ENCODE data around the gene AFDN. TPM values are rescaled to one million over a fixed set of nuclear protein-coding genes. Genes with fewer than 3 reads are reported as not detected.

AFDN gene
- total RNA-seq, 4 donors from 2014 or later = 133 to 391 (median 148) TPM

DNA sequence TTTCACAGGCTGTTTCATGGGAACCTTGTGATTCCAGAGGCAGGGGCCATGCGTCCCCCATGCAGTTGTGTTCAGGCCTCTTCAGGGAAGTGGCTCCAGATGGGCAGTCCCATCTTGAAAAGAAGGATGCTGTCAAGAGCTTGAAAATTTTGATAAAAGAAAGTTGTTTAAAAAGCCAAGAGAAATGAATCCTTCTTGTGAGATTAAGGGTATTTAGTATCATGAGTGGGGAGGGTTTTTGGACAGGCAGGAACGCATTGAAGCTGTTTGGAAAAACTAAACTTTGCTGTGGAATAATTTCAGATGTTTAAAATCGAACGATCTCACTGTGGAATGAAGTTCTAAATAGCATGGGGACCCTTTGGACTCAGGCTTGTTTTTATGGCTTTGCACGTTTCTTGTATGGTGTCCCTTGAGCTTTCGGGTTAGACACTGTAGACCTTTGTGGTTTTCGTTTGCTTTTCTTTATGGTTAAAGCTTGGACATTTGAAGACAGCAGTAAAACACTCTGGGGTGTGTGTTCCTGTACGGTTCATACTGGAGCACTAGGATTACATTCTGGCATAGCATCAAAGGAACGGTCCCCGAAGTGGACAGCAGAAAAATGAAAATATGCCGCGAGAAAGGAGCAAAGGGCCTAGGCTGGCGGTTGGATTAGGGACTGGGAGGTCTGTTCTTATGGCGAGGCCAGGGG is 188.9 kb downstream of the AFDN start:
- H3K27ac ChIP-seq = no peak overlapping the region
- TF ChIP-seq POLR2AphosphoS5 (IDR thresholded peaks at IDR 0.05) = no peak
- TF ChIP-seq EP300 (IDR thresholded peaks at IDR 0.05) = no peak
- TF ChIP-seq CTCF (IDR thresholded peaks at IDR 0.05) = no peak
- TF ChIP-seq POLR2A (IDR thresholded peaks at IDR 0.05) = no peak
- H3K4me3 ChIP-seq = no peak overlapping the region
- H3K36me3 ChIP-seq = no peaks in the 10 kb centered on the region
- H3K27me3 ChIP-seq = peaks cover 10% of the 10 kb centered on the region
- H3K9me3 ChIP-seq = no peaks in the 10 kb centered on the region
- WGBS = 78% methylated on average over 14 of the region's 14 CpGs
- H3K4me1 ChIP-seq = peaks cover 6% of the 10 kb centered on the region
- DNase-seq (ENCODE audit: low spot score in 2 of 2) = no peak

DNA sequence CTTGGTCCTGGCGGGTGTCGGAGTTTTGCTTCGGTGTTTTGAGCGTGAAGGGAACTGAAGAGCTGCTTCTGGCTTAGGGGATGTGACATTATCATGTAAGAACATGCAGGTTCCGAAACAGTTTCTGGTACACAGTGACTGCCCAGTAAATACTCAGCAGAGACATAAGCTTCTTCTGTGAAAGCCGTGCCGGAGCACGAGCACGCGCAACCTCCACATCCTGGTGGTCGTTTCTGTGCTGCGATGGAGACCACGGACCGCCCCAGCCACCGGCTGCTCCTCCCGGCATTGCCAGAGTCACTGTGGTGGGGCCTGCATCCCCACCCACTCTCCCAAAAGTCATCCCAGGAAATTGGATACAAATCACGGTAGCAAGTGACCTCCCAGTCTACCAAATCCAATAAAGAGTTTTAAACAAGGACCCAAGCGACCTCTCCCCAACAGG is 189.5 kb downstream of the AFDN start:
- H3K27ac ChIP-seq = no peak overlapping the region
- H3K4me3 ChIP-seq = no peak overlapping the region
- TF ChIP-seq EP300 (IDR thresholded peaks at IDR 0.05) (no peak), CTCF (IDR thresholded peaks at IDR 0.05) (no peak), POLR2A (IDR thresholded peaks at IDR 0.05) (no peak)
- H3K36me3 ChIP-seq = no peaks in the 10 kb centered on the region
- H3K27me3 ChIP-seq = peaks cover 10% of the 10 kb centered on the region
- 85% methylated on average over 18 of the region's 18 CpGs for WGBS
- no peak for DNase-seq (ENCODE audit: low spot score in 2 of 2)
- H3K4me1 ChIP-seq = peaks cover 6% of the 10 kb centered on the region
- H3K9me3 ChIP-seq = no peaks in the 10 kb centered on the region

DNA sequence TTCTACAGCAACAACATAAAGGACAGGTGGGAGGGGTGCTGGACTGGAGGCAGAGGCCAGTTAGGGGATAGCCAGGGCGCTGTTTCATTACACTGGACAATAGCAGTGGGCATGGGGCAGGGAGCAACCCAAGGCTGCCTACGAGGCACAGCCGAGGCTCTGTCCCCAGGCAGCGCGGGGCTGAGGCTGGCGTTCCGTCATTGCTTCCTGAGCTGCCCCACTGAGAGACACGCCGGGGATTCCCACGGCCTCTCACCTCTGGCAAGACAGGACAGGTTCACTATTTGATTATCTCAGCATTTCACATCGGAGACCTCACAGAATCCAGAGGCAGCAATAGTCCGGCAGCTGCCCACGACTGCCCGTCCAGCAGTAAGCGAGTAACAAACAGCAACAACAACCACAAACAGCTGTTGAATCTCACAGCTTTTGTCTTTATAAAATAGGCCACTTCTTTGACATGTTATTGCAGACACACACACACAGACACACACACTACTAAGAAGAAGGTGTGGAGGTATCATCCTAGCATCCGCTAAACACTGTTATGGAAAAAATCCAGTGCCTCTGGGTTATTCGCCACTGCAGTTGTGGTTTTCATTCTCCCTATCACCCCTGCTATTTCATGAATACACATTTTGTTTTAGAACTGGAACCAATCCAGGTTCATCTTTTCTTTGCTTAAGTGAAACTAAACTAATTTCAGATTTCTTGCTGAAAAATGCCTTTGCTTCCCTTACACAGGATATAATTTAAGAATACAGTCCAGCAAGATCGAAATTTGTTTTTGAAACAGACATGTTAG is 190.2 kb downstream of the AFDN start:
- DNase-seq (ENCODE audit: low spot score in 2 of 2) = no peak
- Histone ChIP-seq H3K4me3 (no peak overlapping the region), H3K27ac (no peak overlapping the region), H3K9me3 (no peaks in the 10 kb centered on the region), H3K4me1 (peaks cover 6% of the 10 kb centered on the region), H3K36me3 (no peaks in the 10 kb centered on the region), H3K27me3 (peaks cover 10% of the 10 kb centered on the region)
- WGBS = 50% methylated on average over 18 of the region's 18 CpGs
- TF ChIP-seq POLR2AphosphoS5 (IDR thresholded peaks at IDR 0.05) (no peak), POLR2A (IDR thresholded peaks at IDR 0.05) (no peak), CTCF (IDR thresholded peaks at IDR 0.05) (no peak), EP300 (IDR thresholded peaks at IDR 0.05) (no peak)

GRCh38 chr6:168017629-168018028 is 190.9 kb downstream of the AFDN start:
- WGBS = 67% methylated on average over 11 of the region's 11 CpGs
- H3K9me3 ChIP-seq = no peaks in the 10 kb centered on the region
- no peak overlapping the region for H3K4me3 ChIP-seq
- DNase-seq (ENCODE audit: low spot score in 2 of 2) = no peak
- peaks cover 6% of the 10 kb centered on the region for H3K4me1 ChIP-seq
- no peak overlapping the region for H3K27ac ChIP-seq
- TF ChIP-seq EP300 (IDR thresholded peaks at IDR 0.05) (no peak), POLR2A (IDR thresholded peaks at IDR 0.05) (no peak), POLR2AphosphoS5 (IDR thresholded peaks at IDR 0.05) (no peak), CTCF (IDR thresholded peaks at IDR 0.05) (no peak)
- no peaks in the 10 kb centered on the region for H3K36me3 ChIP-seq
- H3K27me3 ChIP-seq = peaks cover 10% of the 10 kb centered on the region

GRCh38 chr6:168018664-168019063 is 192.0 kb downstream of the AFDN start:
- DNase-seq (ENCODE audit: low spot score in 2 of 2) = no peak
- TF ChIP-seq POLR2AphosphoS5 (IDR thresholded peaks at IDR 0.05) = no peak
- TF ChIP-seq EP300 (IDR thresholded peaks at IDR 0.05) = no peak
- no peak for TF ChIP-seq POLR2A (IDR thresholded peaks at IDR 0.05)
- no peak for TF ChIP-seq CTCF (IDR thresholded peaks at IDR 0.05)
- 85% methylated on average over 14 of the region's 15 CpGs for WGBS
- H3K4me3 ChIP-seq = no peak overlapping the region
- peaks cover 10% of the 10 kb centered on the region for H3K27me3 ChIP-seq
- H3K9me3 ChIP-seq = no peaks in the 10 kb centered on the region
- H3K4me1 ChIP-seq = peaks cover 6% of the 10 kb centered on the region
- no peaks in the 10 kb centered on the region for H3K36me3 ChIP-seq
- no peak overlapping the region for H3K27ac ChIP-seq

Data from suprapubic skin (tissue), 4 donors.